HepG2 (cell line): ENCODE data around the gene CAPN15. TPM values are rescaled to one million over a fixed set of nuclear protein-coding genes. Genes with fewer than 3 reads are reported as not detected.
A peak's percentile ranks its signal among the peaks of the same experiment; 100 is the strongest.

Experiments
- CEBPZ ChIP-seq: IDR thresholded peaks from 2 replicates; pipeline ENCODE4 v1.6.1; 2012; ENCODE audit warnings: low read length, improper control_type of control experiment
- DRAP1 ChIP-seq: IDR thresholded peaks from 2 replicates; pipeline ENCODE4 v1.6.1; 2016; ENCODE audit warnings: missing genetic modification reagents, missing compliant biosample characterization
- FOXO4 ChIP-seq: sonication (generic); formaldehyde crosslinking; conservative IDR thresholded peaks from 2 replicates; pipeline ENCODE4 v1.8.1; 2023; ENCODE audit warnings: missing genetic modification reagents
- GMEB1 ChIP-seq: sonication (generic); formaldehyde crosslinking; IDR thresholded peaks from 2 replicates; pipeline ENCODE4 v1.5.1; 2020; ENCODE audit warnings: missing genetic modification reagents, mild to moderate bottlenecking, borderline replicate concordance
- HOXA3 ChIP-seq: sonication (generic); formaldehyde crosslinking; IDR thresholded peaks from 2 replicates; pipeline ENCODE4 v1.5.0; 2020; ENCODE audit warnings: missing genetic modification reagents
- HOXA5 ChIP-seq: sonication (generic); formaldehyde crosslinking; IDR thresholded peaks from 2 replicates; pipeline ENCODE4 v1.4.0; 2020; ENCODE audit warnings: missing genetic modification reagents
- KLF12 ChIP-seq: sonication (generic); formaldehyde crosslinking; IDR thresholded peaks from 2 replicates; pipeline ENCODE4 v1.4.0; 2020; ENCODE audit warnings: missing genetic modification reagents, borderline replicate concordance
- MIER2 ChIP-seq: IDR thresholded peaks from 2 replicates; pipeline ENCODE4 v1.6.1; 2016; ENCODE audit warnings: missing biosample characterization, missing genetic modification reagents
- RXRB ChIP-seq: IDR thresholded peaks from 2 replicates; pipeline ENCODE4 v1.6.1; 2016; ENCODE audit warnings: borderline replicate concordance, missing genetic modification reagents, missing compliant biosample characterization
- THAP9 ChIP-seq: sonication (generic); formaldehyde crosslinking; IDR thresholded peaks from 2 replicates; pipeline ENCODE4; 2020; ENCODE audit warnings: missing genetic modification reagents, mild to moderate bottlenecking, borderline replicate concordance
- ZNF281 ChIP-seq: sonication (generic); formaldehyde crosslinking; IDR thresholded peaks from 2 replicates; pipeline ENCODE4 v1.4.0; 2020; ENCODE audit warnings: missing genetic modification reagents, borderline replicate concordance
- ZNF468 ChIP-seq: sonication (generic); formaldehyde crosslinking; IDR thresholded peaks from 2 replicates; pipeline ENCODE4 v1.8.0; 2022; ENCODE audit warnings: mild to moderate bottlenecking, moderate library complexity, missing genetic modification reagents
- ZNF703 ChIP-seq: sonication (generic); formaldehyde crosslinking; IDR thresholded peaks from 2 replicates; pipeline ENCODE4 v1.5.1; 2020; ENCODE audit warnings: missing genetic modification reagents, mild to moderate bottlenecking, moderate library complexity, borderline replicate concordance
- ZNF749 ChIP-seq: sonication (generic); formaldehyde crosslinking; IDR thresholded peaks from 2 replicates; pipeline ENCODE4 v1.8.0; 2022; ENCODE audit warnings: mild to moderate bottlenecking, missing genetic modification reagents, moderate library complexity, borderline replicate concordance
- ZNF782 ChIP-seq: sonication (generic); formaldehyde crosslinking; IDR thresholded peaks from 2 replicates; pipeline ENCODE4 v1.4.0; 2020; ENCODE audit warnings: missing genetic modification reagents, mild to moderate bottlenecking, borderline replicate concordance
- polyA plus RNA-seq, 8 experiments: library from polyadenylated mRNA; depleted of rRNA in 3 of 8; stranded (reverse) in 7 of 8; unstranded in 1 of 8; fragments of >200 nt; fragmentation: Illumina TruSeq in 4 of 8; extraction: Trizol in 4 of 8; gene quantifications; 2 replicates each; pipeline versions ENCODE4 v1.2.1 to v1.2.3, GENCODE V29; 2011 to 2016; ENCODE audit warnings: low read depth in 4 of 8, missing spikeins in 1 of 8, mixed read lengths in 1 of 8; ENCODE audit not compliant: insufficient read depth in 1 of 8
- total RNA-seq, 5 experiments: library from RNA; depleted of rRNA; stranded (reverse); fragments of >200 nt; fragmentation: Illumina TruSeq; extraction: Trizol; gene quantifications; 2 replicates each; pipeline ENCODE4 v1.2.3, GENCODE V29; 2016; ENCODE audit warnings: low read depth in 1 of 5

Gene CAPN15
- total and polyA plus RNA-seq, 2 of the 13 experiments (the other 11 are each of a cell fraction or from before 2014, with no cell fraction given): 14.9 to 24.5 TPM

GRCh38 chr16:502179-502943 lies 25.2 kb upstream of the CAPN15 start (continued):
- TF ChIP-seq HOXA5 (CRISPR knock-in tag) (no peak), CEBPZ (no peak), ZNF281 (no peak), MIER2 (CRISPR knock-in tag) (no peak), ZNF782 (CRISPR knock-in tag) (no peak), RXRB (CRISPR knock-in tag) (peak; percentile 94), GMEB1 (peak; percentile 47; the same call in 1 of the 2 replicates), THAP9 (peak; percentile 81), ZNF749 (CRISPR knock-in tag) (peak; percentile 78; the same call in 1 of the 2 replicates), ZNF468 (no peak), HOXA3 (peak; percentile 88), FOXO4 (0 out of 2 replicates have a peak, but pooled peaks have one; percentile 63), ZNF703 (CRISPR knock-in tag) (no peak), KLF12 (CRISPR knock-in tag) (no peak), DRAP1 (CRISPR knock-in tag) (no peak; the same call in 1 of the 2 replicates)
